Effector memory CD4-positive, alpha-beta T cell (primary cell): ENCODE results near the gene DCDC2C.

Experiments used
- DNase-seq, 3 donors: peaks; one replicate each; pipeline ENCODE4 v3.0.0-alpha.2; 2020
- H3K27ac ChIP-seq: 2 replicates; pipeline ENCODE4 v1.7.0; 2013; ENCODE audit warnings: mild to moderate bottlenecking, low read length, moderate library complexity; ENCODE audit not compliant: insufficient read depth, poor library complexity, severe bottlenecking
- H3K27me3 ChIP-seq: replicated peaks from 2 replicates; pipeline ENCODE4 v1.7.0; 2013; ENCODE audit warnings: mild to moderate bottlenecking, low read length; ENCODE audit not compliant: insufficient read depth, control insufficient read depth, poor library complexity, severe bottlenecking
- H3K36me3 ChIP-seq: 2 replicates; pipeline ENCODE4 v1.7.0; 2013; ENCODE audit warnings: mild to moderate bottlenecking, low read length, moderate library complexity; ENCODE audit not compliant: control insufficient read depth, insufficient read depth
- H3K4me1 ChIP-seq: 2 replicates; pipeline ENCODE4 v1.7.0; 2013; ENCODE audit warnings: low read length, mild to moderate bottlenecking; ENCODE audit not compliant: control insufficient read depth, insufficient read depth, poor library complexity, severe bottlenecking
- H3K4me3 ChIP-seq: 2 replicates; pipeline ENCODE4 v1.7.0; 2013; ENCODE audit warnings: low read length, low read depth, mild to moderate bottlenecking; ENCODE audit not compliant: insufficient read depth, poor library complexity, severe bottlenecking
- H3K9me3 ChIP-seq: 2 replicates; pipeline ENCODE4 v1.7.0; 2013; ENCODE audit warnings: mild to moderate bottlenecking, low read length, moderate library complexity; ENCODE audit not compliant: control insufficient read depth

The DCDC2C gene

DNA sequence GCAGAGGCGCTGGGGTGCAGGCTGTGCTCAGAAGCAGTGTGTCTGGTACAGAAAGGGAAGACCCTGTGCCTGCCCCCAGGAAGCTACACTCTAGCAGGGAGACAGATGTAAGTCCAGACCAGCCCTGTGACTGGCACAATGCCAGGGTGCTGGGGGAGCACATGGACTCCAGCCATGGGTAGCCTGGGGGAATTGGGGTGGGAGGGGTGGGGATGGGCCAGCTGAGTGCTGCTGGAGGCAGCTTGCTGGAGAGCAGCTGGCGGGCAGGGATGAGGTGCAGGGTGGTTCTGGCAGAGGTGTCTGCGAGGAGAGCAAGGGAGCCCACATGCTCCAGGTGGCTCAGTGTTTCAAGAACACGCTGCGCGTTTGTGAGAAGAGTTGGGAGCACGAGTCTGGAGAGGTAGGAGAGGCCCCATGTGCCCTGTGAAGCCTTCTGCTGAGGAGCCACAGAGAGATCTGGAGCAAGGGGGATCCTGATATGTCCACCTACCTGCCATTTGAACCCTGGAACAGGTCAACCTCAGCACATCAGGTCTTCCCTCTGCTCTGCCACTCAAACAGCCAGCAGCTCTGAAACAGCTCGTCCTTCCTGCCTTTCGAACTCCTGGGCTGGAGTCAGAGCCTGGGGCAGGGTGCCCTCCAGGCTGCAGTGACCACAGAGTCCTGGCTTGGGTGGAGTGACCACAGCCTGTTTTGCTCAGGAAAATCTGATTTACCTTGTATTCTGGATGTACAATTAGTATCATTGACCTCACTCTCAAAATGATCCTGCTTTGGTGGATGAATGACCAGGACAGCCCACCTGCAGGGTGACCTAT, 30.3 kb upstream of the DCDC2C start:
- no peak overlapping the region for H3K4me3 ChIP-seq
- H3K36me3 ChIP-seq: no peaks in the 10 kb centered on the region
- H3K27ac ChIP-seq: no peak overlapping the region
- DNase-seq: no peak
- H3K27me3 ChIP-seq: no peaks in the 10 kb centered on the region
- no peaks in the 10 kb centered on the region for H3K9me3 ChIP-seq
- no peaks in the 10 kb centered on the region for H3K4me1 ChIP-seq

DNA sequence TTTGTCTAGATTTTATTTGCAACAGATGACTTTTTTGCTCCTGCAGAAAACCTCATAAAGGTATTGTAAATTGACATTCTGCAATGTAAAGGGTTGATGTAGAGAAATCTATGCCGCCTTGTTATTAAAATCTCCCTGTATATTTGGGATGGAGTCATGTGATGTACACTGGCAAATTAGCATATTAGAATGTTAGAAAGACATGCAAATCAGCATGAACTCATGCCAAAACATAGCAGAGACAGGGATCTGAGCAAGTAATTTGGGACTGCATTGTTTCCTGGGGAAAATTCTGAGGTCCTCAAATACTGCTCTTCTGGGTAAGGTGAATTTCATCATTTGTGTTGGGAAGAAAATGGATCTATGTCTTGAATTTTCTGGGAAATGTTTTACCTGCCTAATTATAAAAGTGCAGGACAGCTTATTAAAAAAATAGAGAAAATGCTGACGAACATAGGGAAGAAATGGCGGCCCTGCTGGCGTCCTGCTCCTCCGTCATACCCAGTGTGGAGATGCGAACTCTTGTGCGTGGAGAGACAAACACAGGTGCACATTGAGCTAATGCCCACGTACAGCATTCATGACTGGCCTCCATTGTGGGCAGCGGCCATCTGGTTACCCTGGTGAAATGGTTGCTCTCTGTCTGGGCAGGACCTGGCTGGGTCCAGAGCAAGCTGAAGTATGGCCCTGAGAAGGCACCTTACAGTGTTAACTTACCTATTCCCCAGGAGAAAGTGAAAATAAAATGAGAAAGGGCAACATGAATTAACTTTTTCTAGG, 29.1 kb upstream of the DCDC2C start:
- Histone ChIP-seq H3K4me1 (no peaks in the 10 kb centered on the region), H3K27ac (no peak overlapping the region), H3K9me3 (no peaks in the 10 kb centered on the region), H3K4me3 (no peak overlapping the region), H3K27me3 (no peaks in the 10 kb centered on the region), H3K36me3 (no peaks in the 10 kb centered on the region)
- DNase-seq: no peak

- Histone ChIP-seq H3K9me3 (no peaks in the 10 kb centered on the region), H3K4me3 (no peak overlapping the region)
These were observed 27.7 kb upstream of the DCDC2C start for GRCh38 chr2:3675687-3676086.

DNA sequence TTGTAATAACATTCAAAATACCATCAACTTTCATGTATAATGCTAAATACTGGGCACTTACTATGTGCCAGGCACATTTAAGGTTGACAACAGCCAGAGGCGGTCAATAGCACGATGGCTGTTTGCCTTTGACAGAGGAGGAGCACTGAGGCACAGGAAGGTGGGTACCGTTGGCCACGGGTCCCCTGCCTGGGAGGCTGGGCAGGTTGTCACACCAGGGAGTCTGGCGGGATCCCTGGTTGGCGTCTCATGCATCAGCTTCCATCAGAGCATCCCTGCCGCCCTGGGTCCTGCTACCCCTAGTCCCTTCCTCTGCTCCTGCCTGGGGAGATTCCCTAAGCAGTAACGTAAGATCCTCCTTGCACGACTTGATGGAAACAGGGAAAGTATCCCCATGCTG, 25.9 kb upstream of the DCDC2C start:
- Histone ChIP-seq H3K9me3 (no peaks in the 10 kb centered on the region), H3K36me3 (no peaks in the 10 kb centered on the region), H3K4me3 (no peak overlapping the region), H3K27me3 (no peaks in the 10 kb centered on the region), H3K27ac (no peak overlapping the region), H3K4me1 (no peaks in the 10 kb centered on the region)
- no peak for DNase-seq

More at GRCh38 chr2:3675687-3676086, 27.7 kb upstream of the DCDC2C start:
- no peak for DNase-seq
- Histone ChIP-seq H3K4me1 (no peaks in the 10 kb centered on the region), H3K27me3 (no peaks in the 10 kb centered on the region), H3K27ac (no peak overlapping the region), H3K36me3 (no peaks in the 10 kb centered on the region)

DNA sequence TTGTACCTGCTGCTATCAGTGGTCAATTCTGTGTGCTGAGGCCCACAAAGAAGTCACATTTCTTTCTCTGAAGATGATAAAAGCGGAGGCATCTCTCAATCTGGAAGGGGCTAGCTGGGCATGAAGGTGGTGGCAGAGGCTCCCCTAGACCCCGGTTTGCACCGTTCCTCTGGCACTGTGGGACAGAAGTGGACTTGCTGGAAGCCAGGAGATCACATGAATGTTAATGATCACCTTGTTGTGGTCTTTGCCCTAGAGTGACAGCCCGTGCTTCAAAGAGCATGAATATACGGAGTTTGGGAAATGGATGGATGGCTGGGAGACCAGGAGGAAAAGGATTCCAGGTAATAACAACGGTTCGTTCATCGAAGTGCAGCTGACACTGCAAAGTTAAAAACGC, 25.2 kb upstream of the DCDC2C start:
- Histone ChIP-seq H3K36me3 (no peaks in the 10 kb centered on the region), H3K27me3 (no peaks in the 10 kb centered on the region), H3K27ac (no peak overlapping the region), H3K4me1 (no peaks in the 10 kb centered on the region), H3K9me3 (no peaks in the 10 kb centered on the region), H3K4me3 (no peak overlapping the region)
- DNase-seq: no peak

- no peaks in the 10 kb centered on the region for H3K27me3 ChIP-seq
- H3K27ac ChIP-seq: no peak overlapping the region
- H3K4me1 ChIP-seq: no peaks in the 10 kb centered on the region
- DNase-seq: no peak
- no peaks in the 10 kb centered on the region for H3K9me3 ChIP-seq
- no peaks in the 10 kb centered on the region for H3K36me3 ChIP-seq
- H3K4me3 ChIP-seq: no peak overlapping the region
These were observed 24.2 kb upstream of the DCDC2C start for GRCh38 chr2:3679180-3679579.

- Histone ChIP-seq H3K27me3 (no peaks in the 10 kb centered on the region), H3K36me3 (no peaks in the 10 kb centered on the region), H3K9me3 (no peaks in the 10 kb centered on the region), H3K4me1 (no peaks in the 10 kb centered on the region), H3K27ac (no peak overlapping the region), H3K4me3 (no peak overlapping the region)
- no peak for DNase-seq
These were observed 23.6 kb upstream of the DCDC2C start for GRCh38 chr2:3679616-3680393.

DNA sequence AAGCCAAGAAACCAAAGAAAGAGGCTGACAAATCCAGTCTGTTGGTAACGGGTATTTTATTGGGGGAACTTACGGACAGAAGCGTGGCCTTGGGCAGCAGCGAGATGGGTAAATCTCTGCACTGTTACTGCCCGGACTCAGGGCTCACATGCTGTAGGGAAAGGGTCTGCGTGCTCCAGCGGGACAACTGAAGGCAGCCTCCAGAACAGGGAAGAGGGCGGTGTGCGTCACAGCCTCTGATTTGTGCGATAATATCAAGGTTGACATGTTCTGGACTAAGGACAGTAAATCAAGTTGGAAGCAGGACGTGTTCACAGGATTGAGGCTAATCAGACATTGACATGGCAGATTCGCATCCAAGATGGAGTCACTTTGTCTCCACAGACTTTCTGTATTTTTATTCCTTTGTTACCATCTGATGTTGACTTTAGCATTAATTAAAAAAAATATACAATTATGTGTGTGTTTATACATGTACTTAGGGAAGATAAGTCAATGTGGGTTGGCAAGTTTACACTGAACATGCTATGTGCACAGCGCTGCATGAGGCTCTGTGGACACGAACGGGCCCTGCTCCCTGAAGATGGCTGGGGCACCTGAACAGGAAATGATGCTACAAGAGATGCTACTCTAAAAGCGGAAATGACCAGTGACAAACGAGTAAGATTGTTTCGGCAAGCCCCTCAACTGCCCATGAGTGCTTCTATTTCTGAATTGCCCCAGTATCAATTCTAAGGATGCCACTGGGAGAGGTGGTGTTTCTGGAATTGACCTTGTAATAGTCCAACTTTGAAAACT, 22.6 kb upstream of the DCDC2C start:
- Histone ChIP-seq H3K36me3 (no peaks in the 10 kb centered on the region), H3K4me3 (no peak overlapping the region), H3K9me3 (no peaks in the 10 kb centered on the region), H3K27ac (no peak overlapping the region), H3K4me1 (no peaks in the 10 kb centered on the region), H3K27me3 (no peaks in the 10 kb centered on the region)
- DNase-seq: no peak

DNA sequence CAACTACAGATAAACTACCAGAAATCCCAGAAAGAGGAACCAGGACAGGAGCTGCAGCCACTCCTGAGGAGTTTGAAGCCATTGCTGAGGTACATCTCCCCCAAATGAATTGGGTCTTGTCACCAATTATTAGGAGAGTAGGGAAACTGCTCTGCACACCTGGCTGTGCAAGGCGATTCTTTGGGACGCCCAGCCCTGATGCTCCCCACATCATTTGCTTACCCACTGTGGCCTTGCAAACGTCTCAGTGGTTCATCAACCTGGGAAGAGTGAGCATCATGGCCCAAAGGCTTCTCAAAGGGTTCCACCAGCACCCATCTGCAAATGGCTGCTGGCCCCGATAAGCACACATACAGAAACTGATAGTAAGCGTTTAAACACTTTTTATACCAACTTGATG, 21.8 kb upstream of the DCDC2C start:
- H3K27me3 ChIP-seq: no peaks in the 10 kb centered on the region
- no peaks in the 10 kb centered on the region for H3K9me3 ChIP-seq
- no peaks in the 10 kb centered on the region for H3K36me3 ChIP-seq

More for the DNA sequence above, 21.8 kb upstream of the DCDC2C start:
- Histone ChIP-seq H3K27ac (no peak overlapping the region), H3K4me1 (no peaks in the 10 kb centered on the region), H3K4me3 (no peak overlapping the region)
- no peak for DNase-seq
